ENCODE results near the gene NCMAP.

DNA sequence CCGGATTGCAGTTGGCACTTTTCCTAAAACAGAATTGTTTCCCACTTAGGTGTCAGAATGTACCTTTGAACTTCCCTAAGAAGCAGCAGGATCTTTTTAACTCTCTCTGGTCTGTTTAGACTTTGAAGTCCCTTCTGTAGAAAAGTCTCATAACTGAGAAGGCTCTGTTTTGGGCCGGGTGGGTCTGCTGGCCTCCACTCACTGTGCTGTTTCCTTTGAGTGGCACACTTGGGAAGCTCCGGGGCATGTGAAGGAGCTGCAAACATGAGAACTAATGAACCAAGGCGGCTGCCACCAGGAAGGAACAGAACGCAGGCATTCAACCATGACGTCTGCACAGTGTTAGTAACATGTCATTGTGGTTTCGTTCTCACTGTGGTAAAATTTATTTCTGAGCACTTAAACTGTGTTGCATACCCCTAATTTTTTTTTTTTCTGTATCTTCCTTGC lies 19.5 kb upstream of the NCMAP start:
- TF ChIP-seq EP300 (IDR thresholded peaks at IDR 0.05) (no peak), POLR2A (IDR thresholded peaks at IDR 0.05) (no peak), POLR2AphosphoS5 (IDR thresholded peaks at IDR 0.05) (peak in 3 of 4 donors; percentile 32 to 73 (median 47))
- TF ChIP-seq, protein P1, sequence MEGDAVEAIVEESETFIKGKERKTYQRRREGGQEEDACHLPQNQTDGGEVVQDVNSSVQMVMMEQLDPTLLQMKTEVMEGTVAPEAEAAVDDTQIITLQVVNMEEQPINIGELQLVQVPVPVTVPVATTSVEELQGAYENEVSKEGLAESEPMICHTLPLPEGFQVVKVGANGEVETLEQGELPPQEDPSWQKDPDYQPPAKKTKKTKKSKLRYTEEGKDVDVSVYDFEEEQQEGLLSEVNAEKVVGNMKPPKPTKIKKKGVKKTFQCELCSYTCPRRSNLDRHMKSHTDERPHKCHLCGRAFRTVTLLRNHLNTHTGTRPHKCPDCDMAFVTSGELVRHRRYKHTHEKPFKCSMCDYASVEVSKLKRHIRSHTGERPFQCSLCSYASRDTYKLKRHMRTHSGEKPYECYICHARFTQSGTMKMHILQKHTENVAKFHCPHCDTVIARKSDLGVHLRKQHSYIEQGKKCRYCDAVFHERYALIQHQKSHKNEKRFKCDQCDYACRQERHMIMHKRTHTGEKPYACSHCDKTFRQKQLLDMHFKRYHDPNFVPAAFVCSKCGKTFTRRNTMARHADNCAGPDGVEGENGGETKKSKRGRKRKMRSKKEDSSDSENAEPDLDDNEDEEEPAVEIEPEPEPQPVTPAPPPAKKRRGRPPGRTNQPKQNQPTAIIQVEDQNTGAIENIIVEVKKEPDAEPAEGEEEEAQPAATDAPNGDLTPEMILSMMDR (IDR thresholded peaks at IDR 0.05), result no peak

Measured in sigmoid colon (tissue), 4 donors.